ENCODE measurements around the gene NDUFAF8. TPM values are rescaled to one million over a fixed set of nuclear protein-coding genes. Genes with fewer than 3 reads are reported as not detected.

Gene NDUFAF8
- total and polyA plus RNA-seq, 10 of the 15 experiments (the other 5 are each of a cell fraction or from before 2014, with no cell fraction given): 22.0 to 307 (median 106) TPM

GRCh38 chr17:81285179-81285878 lies 46.2 kb downstream of the NDUFAF8 start (continued):
- no peak for TF ChIP-seq ZNF592 (IDR thresholded peaks at IDR 0.05)
- TF ChIP-seq PML (IDR thresholded peaks at IDR 0.05; ENCODE audit: low read length): no peak; the same call in 1 of the 2 replicates
- no peak for TF ChIP-seq JUND (IDR thresholded peaks at IDR 0.05; ENCODE audit: low read depth, low read length)
- TF ChIP-seq ZNF24 (IDR thresholded peaks at IDR 0.05): no peak
- no peak for TF ChIP-seq SREBF1 (IDR thresholded peaks at IDR 0.05; ENCODE audit: low read length)
- no peak for TF ChIP-seq RAD51 (IDR thresholded peaks at IDR 0.05)
- TF ChIP-seq RBBP5 (conservative IDR thresholded peaks at IDR 0.05): no peak
- TF ChIP-seq WRNIP1 (IDR thresholded peaks at IDR 0.05; ENCODE audit: borderline replicate concordance, low read depth, low read length): no peak
- TF ChIP-seq IKZF1 (conservative IDR thresholded peaks at IDR 0.05): peak; percentile 93
- no peak; the same call in 1 of the 2 replicates for TF ChIP-seq NKRF (conservative IDR thresholded peaks at IDR 0.05)
- TF ChIP-seq NR2C1 (IDR thresholded peaks at IDR 0.05): no peak
- no peak for TF ChIP-seq ZBTB4 (CRISPR knock-in tag; IDR thresholded peaks at IDR 0.05)
- peak; percentile 31 for TF ChIP-seq GATAD2B (conservative IDR thresholded peaks at IDR 0.05; ENCODE audit: low read depth)
- no peak for TF ChIP-seq RELA (IDR thresholded peaks at IDR 0.05; ENCODE audit: borderline replicate concordance, partially characterized antibody)
- TF ChIP-seq USF2 (IDR thresholded peaks at IDR 0.05; ENCODE audit: borderline replicate concordance, low read depth, low read length): no peak
- no peak for TF ChIP-seq SMC3 (IDR thresholded peaks at IDR 0.05; ENCODE audit: borderline replicate concordance, low read length)
- TF ChIP-seq MLLT1 (IDR thresholded peaks at IDR 0.05): 0 out of 2 replicates have a peak, but pooled peaks have one; percentile 38
- no peak for TF ChIP-seq ETV6 (conservative IDR thresholded peaks at IDR 0.05 in 1 of 2, IDR thresholded peaks at IDR 0.05 in 1 of 2; ENCODE audit: borderline replicate concordance in 1 of 2, low read depth in 1 of 2)

Measured in GM12878 (cell line).